ENCODE data around the gene CNNM1.

CNNM1 gene

DNA sequence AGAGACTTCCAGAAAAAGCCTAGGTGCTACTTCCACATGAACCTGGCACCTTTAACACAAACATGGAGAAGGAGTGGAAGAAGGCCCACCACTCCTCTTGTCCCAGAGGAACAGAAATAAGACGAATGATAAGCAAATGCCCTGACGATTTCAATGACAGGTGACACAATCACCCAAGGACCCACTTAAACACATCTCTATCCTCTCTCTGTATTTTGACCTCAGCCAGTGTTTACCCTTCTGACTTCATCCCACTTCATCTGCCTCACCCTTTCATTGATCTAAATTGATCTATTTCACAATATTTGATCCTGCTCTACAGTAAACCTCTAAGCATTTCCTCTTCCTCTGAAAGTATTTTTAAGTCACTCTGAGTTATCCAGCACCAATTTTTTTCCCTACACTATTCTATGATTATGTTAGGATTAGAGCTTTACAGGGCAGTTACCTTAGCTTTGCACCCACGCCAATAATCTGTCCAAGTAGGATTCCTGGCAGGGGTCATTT lies 92.1 kb downstream of the CNNM1 start:
- TF ChIP-seq, protein P1, sequence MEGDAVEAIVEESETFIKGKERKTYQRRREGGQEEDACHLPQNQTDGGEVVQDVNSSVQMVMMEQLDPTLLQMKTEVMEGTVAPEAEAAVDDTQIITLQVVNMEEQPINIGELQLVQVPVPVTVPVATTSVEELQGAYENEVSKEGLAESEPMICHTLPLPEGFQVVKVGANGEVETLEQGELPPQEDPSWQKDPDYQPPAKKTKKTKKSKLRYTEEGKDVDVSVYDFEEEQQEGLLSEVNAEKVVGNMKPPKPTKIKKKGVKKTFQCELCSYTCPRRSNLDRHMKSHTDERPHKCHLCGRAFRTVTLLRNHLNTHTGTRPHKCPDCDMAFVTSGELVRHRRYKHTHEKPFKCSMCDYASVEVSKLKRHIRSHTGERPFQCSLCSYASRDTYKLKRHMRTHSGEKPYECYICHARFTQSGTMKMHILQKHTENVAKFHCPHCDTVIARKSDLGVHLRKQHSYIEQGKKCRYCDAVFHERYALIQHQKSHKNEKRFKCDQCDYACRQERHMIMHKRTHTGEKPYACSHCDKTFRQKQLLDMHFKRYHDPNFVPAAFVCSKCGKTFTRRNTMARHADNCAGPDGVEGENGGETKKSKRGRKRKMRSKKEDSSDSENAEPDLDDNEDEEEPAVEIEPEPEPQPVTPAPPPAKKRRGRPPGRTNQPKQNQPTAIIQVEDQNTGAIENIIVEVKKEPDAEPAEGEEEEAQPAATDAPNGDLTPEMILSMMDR (IDR thresholded peaks at IDR 0.05; ENCODE audit: insufficient read depth, low read depth, low read length, missing control alignments): no peak
- no peak for DNase-seq (ENCODE audit: low read depth)
- no peak overlapping the region for H3K4me3 ChIP-seq (ENCODE audit: low read length)

DNA sequence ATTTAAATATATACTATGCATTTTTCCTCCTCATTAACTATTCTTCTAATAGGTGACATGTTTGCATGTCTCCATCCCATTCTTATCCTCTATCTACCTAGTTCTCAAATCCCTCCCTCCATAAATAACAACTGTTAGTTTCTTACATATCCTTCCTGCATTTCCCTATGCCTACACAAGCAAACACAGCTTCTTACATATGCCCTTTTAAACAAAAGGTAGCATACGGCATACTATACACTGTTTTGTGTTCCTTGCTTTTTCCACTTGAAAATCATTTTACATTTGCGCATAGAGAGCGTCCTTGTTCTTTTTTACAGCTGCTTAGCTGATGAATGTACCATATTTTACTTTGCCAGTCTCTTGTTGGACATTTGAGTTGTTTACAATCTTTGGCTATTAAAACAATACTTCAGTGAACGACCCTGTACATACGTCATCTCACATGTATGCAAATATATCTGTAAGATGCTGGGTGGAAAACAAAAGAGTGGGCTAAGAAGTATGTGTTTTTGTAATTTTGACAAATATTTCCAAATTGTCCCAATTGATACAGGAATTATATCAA lies 93.5 kb downstream of the CNNM1 start:
- DNase-seq (ENCODE audit: low read depth): no peak
- TF ChIP-seq, protein P1 (IDR thresholded peaks at IDR 0.05; ENCODE audit: insufficient read depth, low read depth, low read length, missing control alignments): no peak
- H3K4me3 ChIP-seq (ENCODE audit: low read length): no peak overlapping the region

DNA sequence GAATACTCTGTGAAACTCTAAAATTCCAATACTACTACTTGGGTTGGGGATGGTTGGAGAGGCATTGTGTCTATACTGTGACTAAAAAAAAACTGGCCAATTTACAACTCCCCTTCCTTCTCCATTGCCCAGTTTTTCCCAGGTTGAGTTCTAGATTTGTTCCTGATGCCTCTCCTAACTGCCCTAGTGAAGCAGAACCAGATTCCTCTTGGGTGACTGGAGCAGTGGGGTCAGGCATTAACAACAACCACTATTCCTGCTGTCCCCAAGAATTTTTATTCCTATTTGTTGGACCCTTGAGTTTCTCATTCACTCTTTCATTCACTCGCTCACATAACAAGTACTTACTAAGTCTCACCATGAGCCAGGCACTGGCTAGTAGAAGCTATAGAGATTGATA lies 95.5 kb downstream of the CNNM1 start:
- H3K4me3 ChIP-seq (ENCODE audit: low read length): no peak overlapping the region
- TF ChIP-seq, protein P1 (IDR thresholded peaks at IDR 0.05; ENCODE audit: insufficient read depth, low read depth, low read length, missing control alignments): no peak
- no peak for DNase-seq (ENCODE audit: low read depth)

DNA sequence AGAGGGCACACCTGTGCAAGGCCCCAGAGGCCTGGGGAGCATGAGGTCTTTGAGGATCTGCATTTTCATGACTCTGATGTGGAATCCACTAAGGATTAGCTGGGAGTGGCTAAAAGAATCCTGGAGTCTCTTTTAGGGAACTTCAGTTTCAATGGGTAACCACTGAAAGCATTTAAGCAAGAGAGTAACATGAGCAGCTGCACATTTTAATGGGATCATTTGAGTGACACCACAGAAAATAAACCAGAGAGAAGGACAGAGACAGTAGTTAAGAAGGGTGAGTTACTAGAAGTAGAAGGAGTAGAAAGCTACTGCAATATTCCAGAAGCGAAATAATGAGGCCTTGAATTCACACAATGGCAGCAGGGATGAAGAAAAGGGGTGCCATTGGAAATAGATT lies 96.0 kb downstream of the CNNM1 start:
- TF ChIP-seq, protein P1 (IDR thresholded peaks at IDR 0.05; ENCODE audit: insufficient read depth, low read depth, low read length, missing control alignments): no peak
- H3K4me3 ChIP-seq (ENCODE audit: low read length): no peak overlapping the region
- no peak for DNase-seq (ENCODE audit: low read depth)

DNA sequence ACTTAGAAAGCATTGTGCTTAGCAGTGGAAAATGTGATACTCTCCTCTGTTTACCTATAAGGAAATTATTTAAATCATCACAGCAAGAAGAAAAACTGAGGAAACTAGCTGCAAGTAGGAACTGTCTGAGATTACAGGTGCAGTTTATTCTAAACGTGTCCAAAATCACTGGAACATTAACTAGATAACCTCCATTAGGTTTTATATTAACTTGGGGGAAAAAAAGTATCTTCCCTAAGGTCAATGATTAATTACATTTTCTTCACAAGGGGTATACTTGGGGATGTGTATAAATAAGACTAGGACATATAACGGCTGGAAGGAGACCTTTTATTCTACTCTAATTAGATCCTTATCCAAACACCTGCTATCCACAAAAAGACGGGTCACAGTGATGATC lies 97.5 kb downstream of the CNNM1 start:
- no peak for DNase-seq (ENCODE audit: low read depth)
- TF ChIP-seq, protein P1 (IDR thresholded peaks at IDR 0.05; ENCODE audit: insufficient read depth, low read depth, low read length, missing control alignments): no peak
- no peak overlapping the region for H3K4me3 ChIP-seq (ENCODE audit: low read length)

DNA sequence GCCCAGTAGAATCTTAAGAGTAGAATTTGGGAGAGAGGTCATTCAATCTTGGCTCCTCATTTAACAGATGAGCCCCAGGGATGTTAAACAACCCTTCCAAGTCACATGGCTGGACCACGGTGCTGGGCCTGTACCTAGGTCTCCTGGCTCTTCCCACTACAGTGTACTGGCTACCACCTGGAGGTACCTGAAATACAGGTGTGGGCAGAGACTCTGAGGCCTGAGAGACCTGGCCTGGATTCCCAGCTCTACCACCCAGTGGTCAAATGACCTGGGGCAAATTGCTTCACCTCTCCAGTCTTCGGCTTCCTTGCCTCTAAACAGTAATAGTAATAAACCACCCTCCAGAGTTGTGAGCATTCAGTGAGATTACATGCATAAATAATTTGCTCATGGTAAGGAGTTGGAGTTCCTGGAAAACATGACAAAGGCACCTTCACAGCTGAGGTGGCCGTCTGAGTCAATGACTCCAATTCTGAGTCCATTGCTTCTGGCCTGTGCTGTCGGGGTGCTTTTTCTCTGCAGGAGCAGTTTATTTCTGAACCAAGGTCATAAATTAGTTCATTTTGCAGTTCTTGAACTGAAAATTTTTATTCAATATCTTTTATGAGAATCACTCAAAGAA lies 98.5 kb downstream of the CNNM1 start:
- no peak for DNase-seq (ENCODE audit: low read depth)
- TF ChIP-seq, protein P1 (IDR thresholded peaks at IDR 0.05; ENCODE audit: insufficient read depth, low read depth, low read length, missing control alignments): no peak

More for the DNA sequence above, 98.5 kb downstream of the CNNM1 start:
- H3K4me3 ChIP-seq (ENCODE audit: low read length): no peak overlapping the region

All from epithelial cell of esophagus (primary cell).